ENCODE results near the gene CRYBA1.

The CRYBA1 gene

GRCh38 chr17:29240477-29240876, 6.2 kb upstream of the CRYBA1 start:
- TF ChIP-seq CTCF (IDR thresholded peaks at IDR 0.05; ENCODE audit: low read depth, low read length): no peak
- no peak overlapping the region for H3K4me3 ChIP-seq (ENCODE audit: low read depth, low read length)

GRCh38 chr17:29240968-29241963, 5.4 kb upstream of the CRYBA1 start:
- no peak overlapping the region for H3K4me3 ChIP-seq (ENCODE audit: low read depth, low read length)
- no peak for TF ChIP-seq CTCF (IDR thresholded peaks at IDR 0.05; ENCODE audit: low read depth, low read length)

- no peak for TF ChIP-seq CTCF (IDR thresholded peaks at IDR 0.05; ENCODE audit: low read depth, low read length)
- H3K4me3 ChIP-seq (ENCODE audit: low read depth, low read length): no peak overlapping the region
These were observed 4.6 kb upstream of the CRYBA1 start for GRCh38 chr17:29242051-29242450.

GRCh38 chr17:29242790-29243189, 3.9 kb upstream of the CRYBA1 start:
- H3K4me3 ChIP-seq (ENCODE audit: low read depth, low read length): no peak overlapping the region
- no peak for TF ChIP-seq CTCF (IDR thresholded peaks at IDR 0.05; ENCODE audit: low read depth, low read length)

GRCh38 chr17:29243792-29244191, 2.9 kb upstream of the CRYBA1 start:
- TF ChIP-seq CTCF (IDR thresholded peaks at IDR 0.05; ENCODE audit: low read depth, low read length): peak; percentile 63
- H3K4me3 ChIP-seq (ENCODE audit: low read depth, low read length): no peak overlapping the region

- no peak for TF ChIP-seq CTCF (IDR thresholded peaks at IDR 0.05; ENCODE audit: low read depth, low read length)
- H3K4me3 ChIP-seq (ENCODE audit: low read depth, low read length): no peak overlapping the region
These were observed 1.3 kb upstream of the CRYBA1 start for GRCh38 chr17:29245401-29245800.

GRCh38 chr17:29247219-29247618, 560 bp downstream of the CRYBA1 start:
- no peak for TF ChIP-seq CTCF (IDR thresholded peaks at IDR 0.05; ENCODE audit: low read depth, low read length)
- H3K4me3 ChIP-seq (ENCODE audit: low read depth, low read length): no peak overlapping the region
